Epithelial cell of alveolus of lung (primary cell): ENCODE results near the gene TNFRSF9. TPM values are rescaled to one million over a fixed set of nuclear protein-coding genes. Genes with fewer than 3 reads are reported as not detected.

ENCODE experiments used
- total RNA-seq: library from RNA; depleted of rRNA; stranded (reverse); fragments of >200 nt; gene quantifications from 2 replicates; pipeline ENCODE4 v1.2.1, GENCODE V29; 2015

TNFRSF9 gene
- total RNA-seq, result 1.4 TPM in 1 of 2 replicates, not detected in the other

DNA sequence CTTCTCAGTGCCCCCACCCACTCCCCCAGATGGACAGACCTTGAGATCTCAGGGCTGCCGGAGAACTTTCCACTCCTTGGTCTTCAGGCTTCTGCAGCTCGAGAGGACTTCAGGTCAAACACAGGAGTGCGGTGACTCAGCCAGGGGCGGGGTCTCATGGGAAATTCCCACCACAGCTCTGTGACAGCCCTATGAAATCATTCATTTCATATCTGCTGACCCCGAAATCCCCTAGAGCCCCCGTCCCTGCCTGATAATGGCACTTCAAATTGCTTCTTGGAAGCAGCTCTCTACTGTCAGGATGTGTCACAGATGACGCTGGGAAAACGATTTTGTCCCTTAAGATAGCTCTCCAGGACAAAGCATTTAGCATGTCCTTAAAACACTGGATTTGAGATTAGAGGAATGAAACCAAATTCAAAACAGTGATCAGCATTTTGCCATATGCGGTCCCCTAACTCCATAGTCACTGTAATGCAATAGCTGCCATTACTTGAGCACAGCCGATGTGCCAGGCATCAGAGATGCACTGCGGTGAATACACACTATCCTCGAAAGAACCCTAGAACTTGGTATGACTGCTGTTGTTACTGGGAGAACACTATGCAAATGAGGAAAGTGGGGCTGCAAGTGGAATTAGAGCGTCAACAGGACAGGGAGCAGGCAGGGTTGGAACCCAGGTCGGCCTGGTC, at the start of gene TNFRSF9:
Gene TNFRSF9 (minus strand): TSS at position 95 of the 692 bp plus-strand sequence. CDS start 845 bp downstream, outside the sequence.

DNA sequence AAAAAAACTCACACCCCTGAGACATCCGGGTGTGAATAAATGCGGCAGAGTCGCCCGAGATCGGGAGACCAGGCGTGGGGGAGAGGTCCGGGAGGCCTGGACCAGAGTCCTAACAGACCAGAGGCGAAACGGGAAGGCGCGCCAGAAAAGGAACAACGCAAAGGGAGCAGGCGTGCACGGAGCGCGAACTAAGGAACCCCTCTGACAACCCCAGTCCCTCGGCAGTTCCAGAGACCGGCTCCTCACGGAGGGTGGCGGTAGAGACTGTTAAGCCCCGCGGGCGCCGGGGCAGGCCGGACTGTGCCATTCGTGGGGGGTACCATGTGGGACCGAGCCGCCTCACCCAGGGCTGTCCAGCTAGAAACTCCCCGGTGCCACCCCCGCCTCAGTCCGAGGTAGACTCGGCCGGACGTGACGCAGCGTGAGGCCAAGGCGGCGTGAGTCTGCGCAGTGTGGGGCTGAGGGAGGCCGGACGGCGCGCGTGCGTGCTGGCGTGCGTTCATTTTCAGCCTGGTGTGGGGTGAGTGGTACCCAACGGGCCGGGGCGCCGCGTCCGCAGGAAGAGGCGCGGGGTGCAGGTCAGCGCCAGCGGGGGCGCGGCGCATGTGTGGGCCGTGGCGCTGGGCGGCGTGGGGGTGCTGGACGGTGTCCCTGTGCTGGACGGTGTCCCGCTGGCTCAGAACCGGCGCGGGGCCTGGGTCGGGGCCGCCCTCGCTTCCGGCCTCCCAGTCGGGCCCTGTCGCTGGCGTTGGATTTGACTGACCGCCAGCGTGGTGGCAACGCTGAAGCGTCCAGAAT, 20.8 kb upstream of the TNFRSF9 start, which contains the start of gene PARK7:
Gene PARK7 (plus strand): TSS at position 496 of the 798 bp plus-strand sequence. CDS start 1,075 bp downstream, outside the sequence.

Other genes starting within 250 kb of the TNFRSF9 start
- gene VAMP3, start 169.5 kb downstream of the TNFRSF9 start, total RNA-seq, result 103 and 144 TPM in 2 replicates
- 3.2 and 3.8 TPM in 2 replicates for gene PER3, start 156.5 kb downstream of the TNFRSF9 start, total RNA-seq
- gene UTS2, start 87.8 kb downstream of the TNFRSF9 start, total RNA-seq, result not detected in 2 replicates
- gene PARK7, start 20.9 kb upstream of the TNFRSF9 start, total RNA-seq, result 180 and 271 TPM in 2 replicates
- 99.2 and 235 TPM in 2 replicates for gene ERRFI1, start 85.5 kb upstream of the TNFRSF9 start, total RNA-seq